SK-N-SH treated with all-trans-retinoic acid at 6 μM for 48 hours (cell line): ENCODE data around the gene RPL19.

Experiments
- ARNTL ChIP-seq: fragments of 450-650 bp; formaldehyde crosslinking; IDR thresholded peaks from 2 replicates; pipeline ENCODE4 v1.5.0; 2020; ENCODE audit warnings: low read depth, mild to moderate bottlenecking, moderate library complexity, borderline replicate concordance
- CREB5 ChIP-seq: fragments of 250-450 bp; sonication (Bioruptor Pico); IDR thresholded peaks from 2 replicates; pipeline ENCODE4 v1.5.1; 2020; ENCODE audit warnings: low read depth, mild to moderate bottlenecking, moderate library complexity
- CSDC2 ChIP-seq: fragments of 250-450 bp; sonication (Bioruptor Pico); IDR thresholded peaks from 2 replicates; pipeline ENCODE4 v1.5.0; 2020; ENCODE audit warnings: mild to moderate bottlenecking, moderate library complexity
- ESRRG ChIP-seq: fragments of 250-450 bp; sonication (Bioruptor Pico); IDR thresholded peaks from 2 replicates; pipeline ENCODE4 v1.6.1; 2021; ENCODE audit warnings: mild to moderate bottlenecking
- GLIS3 ChIP-seq: fragments of 250-450 bp; sonication (Bioruptor Pico); IDR thresholded peaks from 2 replicates; pipeline ENCODE4 v1.5.0; 2020; ENCODE audit warnings: mild to moderate bottlenecking, moderate library complexity
- ISL1 ChIP-seq: fragments of 250-450 bp; sonication (Bioruptor Pico); IDR thresholded peaks from 2 replicates; pipeline ENCODE4 v2.1.2; 2022; ENCODE audit warnings: mild to moderate bottlenecking, moderate library complexity
- PATZ1 ChIP-seq: fragments of 250-450 bp; sonication (Bioruptor Pico); IDR thresholded peaks from 2 replicates; pipeline ENCODE4 v1.8.0; 2020; ENCODE audit warnings: mild to moderate bottlenecking, moderate library complexity, borderline replicate concordance
- PPARA ChIP-seq: fragments of 250-450 bp; sonication (Bioruptor Pico); IDR thresholded peaks from 2 replicates; pipeline ENCODE4 v1.5.0; 2020; ENCODE audit warnings: mild to moderate bottlenecking, borderline replicate concordance
- RARB ChIP-seq: fragments of 250-450 bp; sonication (Bioruptor Pico); IDR thresholded peaks from 2 replicates; pipeline ENCODE4 v1.8.0; 2021; ENCODE audit warnings: mild to moderate bottlenecking, moderate library complexity
- SNAI2 ChIP-seq: fragments of 250-450 bp; sonication (Bioruptor Pico); IDR thresholded peaks from 2 replicates; pipeline ENCODE4 v1.5.0; 2020; ENCODE audit warnings: mild to moderate bottlenecking, moderate library complexity
- TCF4 ChIP-seq: fragments of 250-450 bp; sonication (Bioruptor Pico); IDR thresholded peaks from 2 replicates; pipeline ENCODE4 v1.8.0; 2021; ENCODE audit warnings: mild to moderate bottlenecking, moderate library complexity, borderline replicate concordance
- ZC3H10 ChIP-seq: fragments of 250-450 bp; sonication (Bioruptor Pico); IDR thresholded peaks from 2 replicates; pipeline ENCODE4 v1.5.1; 2021; ENCODE audit warnings: mild to moderate bottlenecking, moderate library complexity
- ZFP30 ChIP-seq: fragments of 450-650 bp; formaldehyde crosslinking; IDR thresholded peaks from 2 replicates; pipeline ENCODE4 v1.5.0; 2022; ENCODE audit warnings: mild to moderate bottlenecking, moderate library complexity

DNA sequence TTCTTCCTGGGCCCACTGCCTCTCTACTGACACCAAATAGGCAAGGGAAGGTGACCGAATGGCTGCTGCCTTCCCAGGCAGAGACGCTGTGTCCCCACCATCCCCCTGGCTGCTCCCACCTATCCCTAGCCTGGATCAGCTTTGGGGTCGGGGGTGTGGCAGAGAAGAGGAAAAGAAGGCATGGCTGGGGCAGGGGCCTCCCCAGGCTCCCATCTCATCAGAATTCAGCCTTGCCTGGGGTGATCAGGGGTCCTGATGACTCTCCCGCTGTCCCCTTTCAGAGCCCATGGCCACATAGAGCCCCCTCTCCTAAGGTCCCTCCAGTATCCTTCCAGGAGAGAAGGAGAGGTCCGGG, 49.3 kb upstream of the RPL19 start:
- TF ChIP-seq TCF4 (CRISPR knock-in tag), result no peak
- TF ChIP-seq GLIS3, result no peak
- no peak for TF ChIP-seq PATZ1 (CRISPR knock-in tag)
- TF ChIP-seq PPARA, result no peak
- TF ChIP-seq ARNTL (CRISPR knock-in tag), result no peak
- no peak for TF ChIP-seq ISL1
- TF ChIP-seq ZFP30 (CRISPR knock-in tag), result no peak
- TF ChIP-seq SNAI2 (CRISPR knock-in tag), result no peak
- no peak for TF ChIP-seq CSDC2 (CRISPR knock-in tag)
- no peak for TF ChIP-seq ZC3H10 (CRISPR knock-in tag)
- TF ChIP-seq ESRRG (CRISPR knock-in tag), result no peak
- no peak for TF ChIP-seq CREB5 (CRISPR knock-in tag)
- TF ChIP-seq RARB (CRISPR knock-in tag), result no peak
